A549 (cell line): ENCODE measurements around the gene STOX2.

Experiments used
- CHD2 ChIP-seq: fragments of 150-350 bp; IDR thresholded peaks from 2 replicates; pipeline ENCODE4 v1.6.1; 2014; ENCODE audit warnings: low read length; ENCODE audit not compliant: partially characterized antibody
- JUNB ChIP-seq: fragments of >200 bp; sonication (Bioruptor Twin); formaldehyde crosslinking; IDR thresholded peaks from 2 replicates; pipeline ENCODE4 v1.6.1; 2016
- TF ChIP-seq, protein P1 (sequence below): fragments of >200 bp; sonication (Bioruptor Twin); formaldehyde crosslinking; IDR thresholded peaks from 3 replicates; pipeline ENCODE4 v1.5.1; 2016
- TF ChIP-seq, protein P2 (sequence below): IDR thresholded peaks from 2 replicates; pipeline ENCODE4 v1.6.1; 2012

DNA sequence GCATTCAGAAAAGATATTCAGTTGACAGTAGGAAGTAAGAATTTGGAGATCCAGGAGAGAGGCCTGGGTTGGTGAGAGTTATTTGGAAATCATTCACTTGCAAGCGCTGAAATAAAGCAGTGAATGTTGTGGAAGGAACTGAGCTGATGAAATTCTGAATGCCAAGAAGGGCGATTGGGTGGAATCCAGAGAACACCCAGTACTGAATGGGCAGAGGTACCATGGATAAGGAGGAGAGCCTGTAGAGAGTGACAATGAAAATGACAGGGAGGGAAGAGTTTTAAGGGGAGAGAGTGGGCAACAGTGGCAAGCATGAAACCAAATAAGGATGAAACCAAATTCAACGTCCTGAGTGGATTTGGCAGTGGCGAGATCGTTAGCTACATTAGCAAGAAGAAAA lies 6.7 kb upstream of the STOX2 start:
- TF ChIP-seq, protein P1, sequence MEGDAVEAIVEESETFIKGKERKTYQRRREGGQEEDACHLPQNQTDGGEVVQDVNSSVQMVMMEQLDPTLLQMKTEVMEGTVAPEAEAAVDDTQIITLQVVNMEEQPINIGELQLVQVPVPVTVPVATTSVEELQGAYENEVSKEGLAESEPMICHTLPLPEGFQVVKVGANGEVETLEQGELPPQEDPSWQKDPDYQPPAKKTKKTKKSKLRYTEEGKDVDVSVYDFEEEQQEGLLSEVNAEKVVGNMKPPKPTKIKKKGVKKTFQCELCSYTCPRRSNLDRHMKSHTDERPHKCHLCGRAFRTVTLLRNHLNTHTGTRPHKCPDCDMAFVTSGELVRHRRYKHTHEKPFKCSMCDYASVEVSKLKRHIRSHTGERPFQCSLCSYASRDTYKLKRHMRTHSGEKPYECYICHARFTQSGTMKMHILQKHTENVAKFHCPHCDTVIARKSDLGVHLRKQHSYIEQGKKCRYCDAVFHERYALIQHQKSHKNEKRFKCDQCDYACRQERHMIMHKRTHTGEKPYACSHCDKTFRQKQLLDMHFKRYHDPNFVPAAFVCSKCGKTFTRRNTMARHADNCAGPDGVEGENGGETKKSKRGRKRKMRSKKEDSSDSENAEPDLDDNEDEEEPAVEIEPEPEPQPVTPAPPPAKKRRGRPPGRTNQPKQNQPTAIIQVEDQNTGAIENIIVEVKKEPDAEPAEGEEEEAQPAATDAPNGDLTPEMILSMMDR = no peak
- no peak for TF ChIP-seq CHD2
- TF ChIP-seq JUNB = no peak
- TF ChIP-seq, protein P2, sequence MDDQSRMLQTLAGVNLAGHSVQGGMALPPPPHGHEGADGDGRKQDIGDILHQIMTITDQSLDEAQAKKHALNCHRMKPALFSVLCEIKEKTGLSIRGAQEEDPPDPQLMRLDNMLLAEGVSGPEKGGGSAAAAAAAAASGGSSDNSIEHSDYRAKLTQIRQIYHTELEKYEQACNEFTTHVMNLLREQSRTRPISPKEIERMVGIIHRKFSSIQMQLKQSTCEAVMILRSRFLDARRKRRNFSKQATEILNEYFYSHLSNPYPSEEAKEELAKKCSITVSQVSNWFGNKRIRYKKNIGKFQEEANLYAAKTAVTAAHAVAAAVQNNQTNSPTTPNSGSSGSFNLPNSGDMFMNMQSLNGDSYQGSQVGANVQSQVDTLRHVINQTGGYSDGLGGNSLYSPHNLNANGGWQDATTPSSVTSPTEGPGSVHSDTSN = no peak
